Neuronal stem cell (in vitro differentiated cells): Measurements from ENCODE around the gene PDIA5.

Source experiments
- DNase-seq: peaks from one replicate; pipeline ENCODE4 v3.0.0-alpha.2; 2013; ENCODE audit warnings: low spot score
- H2AFZ ChIP-seq: one replicate; pipeline ENCODE4 v1.6.1; 2013; ENCODE audit warnings: mild to moderate bottlenecking, low read length, inconsistent platforms
- H2AK5ac ChIP-seq: 2 replicates; pipeline ENCODE4 v1.6.1; 2013; ENCODE audit warnings: low read depth, mild to moderate bottlenecking, inconsistent platforms, low read length, moderate library complexity, mixed read lengths
- H2BK120ac ChIP-seq: 2 replicates; pipeline ENCODE4 v1.6.1; 2013; ENCODE audit warnings: low read depth, mild to moderate bottlenecking, inconsistent platforms, low read length, moderate library complexity, mixed read lengths
- H2BK12ac ChIP-seq: one replicate; pipeline ENCODE4 v1.6.1; 2013; ENCODE audit warnings: low read length, inconsistent platforms
- H2BK15ac ChIP-seq: 2 replicates; pipeline ENCODE4 v1.6.1; 2013; ENCODE audit warnings: mild to moderate bottlenecking, low read length, inconsistent platforms, mixed read lengths
- H2BK5ac ChIP-seq: one replicate; pipeline ENCODE4 v1.6.1; 2013; ENCODE audit warnings: inconsistent platforms, mild to moderate bottlenecking, low read length, moderate library complexity
- H3K14ac ChIP-seq: one replicate; pipeline ENCODE4 v1.6.1; 2013; ENCODE audit warnings: low read length, inconsistent platforms
- H3K18ac ChIP-seq: 2 replicates; pipeline ENCODE4 v1.6.1; 2013; ENCODE audit warnings: low read length, inconsistent platforms
- H3K23ac ChIP-seq: 2 replicates; pipeline ENCODE4 v1.6.1; 2013; ENCODE audit warnings: low read depth, mild to moderate bottlenecking, mixed read lengths, low read length, inconsistent platforms; ENCODE audit not compliant: poor library complexity
- H3K27ac ChIP-seq: replicated peaks from 3 replicates; pipeline ENCODE4 v1.5.1; 2013; ENCODE audit warnings: low read length, inconsistent platforms
- H3K27me3 ChIP-seq, 3 experiments: 2 replicates each; pipeline ENCODE4 v1.6.1; 2013; ENCODE audit warnings: low read length in 3 of 3, mild to moderate bottlenecking in 2 of 3, inconsistent platforms in 1 of 3, low read depth in 1 of 3, mixed read lengths in 1 of 3, moderate library complexity in 1 of 3; ENCODE audit not compliant: control insufficient read depth in 3 of 3, insufficient read depth in 3 of 3
- H3K36me3 ChIP-seq, 2 donors: replicated peaks in 1 of 2; 2 replicates each; pipeline ENCODE4 v1.6.1; 2013; ENCODE audit warnings: low read length in 2 of 2; ENCODE audit not compliant: control insufficient read depth in 2 of 2, insufficient read depth in 2 of 2
- H3K4ac ChIP-seq: 2 replicates; pipeline ENCODE4 v1.6.1; 2013; ENCODE audit warnings: inconsistent platforms, mild to moderate bottlenecking, low read length, moderate library complexity
- H3K4me1 ChIP-seq, 2 donors: 1 replicate in 1 of 2; 2 replicates in 1 of 2; pipeline ENCODE4 v1.6.1; 2013; ENCODE audit warnings: low read length in 2 of 2, low read depth in 1 of 2; ENCODE audit not compliant: control insufficient read depth in 2 of 2, insufficient read depth in 1 of 2
- H3K4me2 ChIP-seq: one replicate; pipeline ENCODE4 v1.6.1; 2013; ENCODE audit warnings: mild to moderate bottlenecking, low read length, inconsistent platforms; ENCODE audit not compliant: insufficient read depth, poor library complexity, severe bottlenecking
- H3K4me3 ChIP-seq, 2 donors: 2 replicates each; pipeline ENCODE4 v1.5.1; 2013; ENCODE audit warnings: low read length in 2 of 2, mild to moderate bottlenecking in 2 of 2, inconsistent platforms in 1 of 2, moderate library complexity in 1 of 2
- H3K79me1 ChIP-seq: one replicate; pipeline ENCODE4 v1.6.1; 2013; ENCODE audit warnings: low read depth, mild to moderate bottlenecking, inconsistent platforms, low read length, moderate library complexity
- H3K9ac ChIP-seq: one replicate; pipeline ENCODE4 v1.6.1; 2013; ENCODE audit warnings: mild to moderate bottlenecking, low read depth, low read length, inconsistent platforms; ENCODE audit not compliant: poor library complexity
- H3K9me3 ChIP-seq, 2 donors: replicated peaks in 1 of 2; 2 replicates each; pipeline versions ENCODE3 to v1.6.1; 2013; ENCODE audit warnings: low read length in 2 of 2, mild to moderate bottlenecking in 2 of 2, inconsistent platforms in 1 of 2, low read depth in 1 of 2, mixed read lengths in 1 of 2, moderate library complexity in 1 of 2; ENCODE audit not compliant: control insufficient read depth in 2 of 2, insufficient read depth in 1 of 2
- H4K8ac ChIP-seq: one replicate; pipeline ENCODE4 v1.6.1; 2013; ENCODE audit warnings: low read depth, mild to moderate bottlenecking, inconsistent platforms, low read length, moderate library complexity
- H4K91ac ChIP-seq: one replicate; pipeline ENCODE4 v1.6.1; 2013; ENCODE audit warnings: low read length, low read depth, mild to moderate bottlenecking, inconsistent platforms; ENCODE audit not compliant: poor library complexity
- WGBS, 2 donors: extraction: QIAGEN DNeasy Blood & Tissue Kit; methylation state at CpG; one replicate each; pipeline ENCODE4 v1.1.7; 2013; ENCODE audit warnings: missing lambda C conversion rate in 2 of 2, mixed read lengths in 1 of 2; ENCODE audit not compliant: insufficient read length in 2 of 2, insufficient replicate concordance in 1 of 2; ENCODE audit errors: extremely low coverage in 2 of 2; 5-methylcytosine and 5-hydroxymethylcytosine counted together

PDIA5 gene

DNA sequence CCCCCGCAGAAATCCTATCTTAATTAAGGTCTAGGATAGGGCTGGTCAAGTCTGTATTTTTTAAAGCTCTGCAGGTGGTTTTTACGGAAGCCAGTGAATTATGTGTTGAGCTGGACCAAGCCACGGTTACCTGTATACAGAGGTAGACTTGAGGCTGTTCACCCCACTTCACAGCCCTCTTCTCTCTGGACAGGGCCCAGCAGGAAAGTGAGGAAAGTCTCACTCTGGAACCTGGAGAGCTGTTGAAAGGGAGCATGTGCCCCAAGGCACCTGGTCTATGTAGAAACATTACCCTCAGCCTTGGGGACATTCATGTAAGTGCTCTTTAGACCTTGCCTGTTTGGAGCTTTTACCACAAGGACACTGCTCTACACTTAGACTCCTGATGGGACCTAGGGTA, 46.1 kb upstream of the PDIA5 start:
- Histone ChIP-seq H3K27ac (no peak overlapping the region), H3K14ac (no peak overlapping the region), H2BK5ac (no peak overlapping the region), H2AFZ (no peak overlapping the region), H2BK120ac (no peak overlapping the region), H3K9ac (no peak overlapping the region), H2AK5ac (no peak overlapping the region), H3K4me1 (peaks cover 6 to 18% of the 10 kb centered on the region in 2 donors), H3K4me3 (no peak overlapping the region), H3K4ac (no peak overlapping the region), H3K4me2 (no peak overlapping the region), H2BK12ac (no peak overlapping the region), H3K79me1 (no peaks in the 10 kb centered on the region), H3K9me3 (peaks cover 0 to 56% of the 10 kb centered on the region in 2 donors), H2BK15ac (no peak overlapping the region), H3K36me3 (peaks cover 0 to 96% of the 10 kb centered on the region in 2 donors), H3K18ac (peak overlapping the region; percentile 48), H4K8ac (no peak overlapping the region), H3K27me3 (no peaks in the 10 kb centered on the region), H3K23ac (no peak overlapping the region), H4K91ac (no peak overlapping the region)
- no peak for DNase-seq
- WGBS, 2 donors: no CpG with 5 or more reads among the region's 3 CpGs

DNA sequence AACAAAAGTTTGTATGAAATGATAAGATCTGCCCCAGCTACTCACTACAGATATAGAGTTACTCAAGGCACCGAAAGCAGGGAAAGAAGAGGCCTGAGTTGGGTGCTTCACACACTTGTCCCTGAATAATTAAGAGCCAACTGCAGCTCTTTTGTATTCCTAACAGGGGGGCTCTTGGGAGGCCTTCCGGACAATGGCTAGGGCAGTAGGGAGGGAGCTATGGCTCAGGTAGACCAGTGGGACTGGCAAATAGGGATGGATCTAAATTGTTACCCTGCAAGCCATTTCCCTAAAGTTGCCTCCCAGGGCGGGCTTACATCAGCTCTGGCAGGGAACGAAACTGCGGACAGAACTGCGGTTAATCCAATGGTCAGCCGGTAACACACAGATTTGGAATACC, 45.4 kb upstream of the PDIA5 start:
- Histone ChIP-seq H3K23ac (no peak overlapping the region), H3K27ac (no peak overlapping the region), H3K36me3 (peaks cover 0 to 93% of the 10 kb centered on the region in 2 donors), H2BK12ac (no peak overlapping the region), H3K79me1 (no peaks in the 10 kb centered on the region), H3K4ac (no peak overlapping the region), H3K4me1 (peaks cover 6 to 21% of the 10 kb centered on the region in 2 donors), H3K27me3 (no peaks in the 10 kb centered on the region), H3K14ac (no peak overlapping the region), H4K8ac (no peak overlapping the region), H2AFZ (no peak overlapping the region), H2BK15ac (no peak overlapping the region), H3K4me3 (no peak overlapping the region), H4K91ac (no peak overlapping the region), H2AK5ac (peak overlapping the region; percentile 50), H3K4me2 (no peak overlapping the region), H3K18ac (no peak overlapping the region), H2BK120ac (no peak overlapping the region), H2BK5ac (no peak overlapping the region), H3K9me3 (peaks cover 0 to 56% of the 10 kb centered on the region in 2 donors), H3K9ac (no peak overlapping the region)
- no CpG with 5 or more reads among the region's 7 CpGs for WGBS, 2 donors
- no peak for DNase-seq

GRCh38 chr3:123021996-123022510, 44.8 kb upstream of the PDIA5 start:
- no peak overlapping the region for H2AK5ac ChIP-seq
- no peak overlapping the region for H3K27ac ChIP-seq
- no peak overlapping the region for H3K14ac ChIP-seq
- no peaks in the 10 kb centered on the region for H3K27me3 ChIP-seq
- no peak overlapping the region for H3K18ac ChIP-seq
- WGBS, 2 donors: no CpG with 5 or more reads among the region's 7 CpGs
- no peak overlapping the region for H4K91ac ChIP-seq
- H2BK120ac ChIP-seq: no peak overlapping the region
- no peak overlapping the region for H2BK15ac ChIP-seq
- no peak overlapping the region for H2BK5ac ChIP-seq
- no peak overlapping the region for H3K4me2 ChIP-seq
- H3K4ac ChIP-seq: no peak overlapping the region
- H3K23ac ChIP-seq: no peak overlapping the region
- H3K36me3 ChIP-seq: peaks cover 0 to 88% of the 10 kb centered on the region in 2 donors
- no peak overlapping the region for H3K9ac ChIP-seq
- H2BK12ac ChIP-seq: no peak overlapping the region
- no peak overlapping the region for H4K8ac ChIP-seq
- no peak overlapping the region for H3K4me3 ChIP-seq
- peaks cover 0 to 56% of the 10 kb centered on the region in 2 donors for H3K9me3 ChIP-seq
- no peak overlapping the region for H2AFZ ChIP-seq
- peaks cover 2% of the 10 kb centered on the region for H3K79me1 ChIP-seq
- no peak for DNase-seq
- peaks cover 6 to 21% of the 10 kb centered on the region in 2 donors for H3K4me1 ChIP-seq

GRCh38 chr3:123024056-123024455, 42.8 kb upstream of the PDIA5 start:
- Histone ChIP-seq H3K14ac (no peak overlapping the region), H3K9ac (no peak overlapping the region), H3K4me3 (no peak overlapping the region), H2AK5ac (no peak overlapping the region), H3K9me3 (peaks cover 0 to 50% of the 10 kb centered on the region in 2 donors), H2BK120ac (no peak overlapping the region), H3K23ac (no peak overlapping the region), H3K4ac (no peak overlapping the region), H2BK5ac (no peak overlapping the region), H2BK12ac (no peak overlapping the region), H3K4me2 (no peak overlapping the region), H3K4me1 (peaks cover 9 to 26% of the 10 kb centered on the region in 2 donors), H3K79me1 (peaks cover 3% of the 10 kb centered on the region), H2AFZ (no peak overlapping the region), H3K27me3 (no peaks in the 10 kb centered on the region), H3K27ac (no peak overlapping the region), H3K36me3 (peaks cover 0 to 70% of the 10 kb centered on the region in 2 donors), H4K91ac (no peak overlapping the region), H4K8ac (no peak overlapping the region), H2BK15ac (no peak overlapping the region), H3K18ac (no peak overlapping the region)
- DNase-seq: no peak
- no CpG with 5 or more reads among the region's 1 CpG for WGBS, 2 donors
